T-helper 1 cell treated with Interleukin-12 subunit alpha and Interleukin-12 subunit beta and Interleukin-4 antibody, amounts not matched to agents 30 μg/mL and 1 μg/mL, for 36 hours (primary cell): Measurements from ENCODE around the gene ZRANB3.

Source experiments
- H3K27ac Mint-ChIP-seq: one replicate; pipeline ENCODE4 v1.8.0; 2021; ENCODE audit warnings: mild to moderate bottlenecking, mixed read lengths
- H3K27me3 Mint-ChIP-seq: one replicate; pipeline ENCODE4 v1.8.0; 2021; ENCODE audit warnings: low read depth, mixed read lengths
- H3K36me3 Mint-ChIP-seq: one replicate; pipeline ENCODE4 v1.8.0; 2021; ENCODE audit warnings: low read depth, mixed read lengths
- H3K4me1 Mint-ChIP-seq: one replicate; pipeline ENCODE4 v1.8.0; 2021; ENCODE audit warnings: low read depth, mixed read lengths
- H3K4me3 Mint-ChIP-seq: one replicate; pipeline ENCODE4 v1.8.0; 2021; ENCODE audit warnings: mild to moderate bottlenecking, moderate library complexity, mixed read lengths
- H3K9me3 Mint-ChIP-seq: one replicate; pipeline ENCODE4 v1.8.0; 2021; ENCODE audit warnings: mixed read lengths

Gene ZRANB3

GRCh38 chr2:135271006-135271405, 260.0 kb downstream of the ZRANB3 start:
- Mint-ChIP-seq H3K4me3 (no peak overlapping the region), H3K36me3 (no peaks in the 10 kb centered on the region), H3K9me3 (no peaks in the 10 kb centered on the region), H3K27me3 (no peaks in the 10 kb centered on the region), H3K27ac (no peak overlapping the region), H3K4me1 (no peaks in the 10 kb centered on the region)

GRCh38 chr2:135265960-135266490, 265.0 kb downstream of the ZRANB3 start:
- no peaks in the 10 kb centered on the region for H3K4me1 Mint-ChIP-seq
- H3K9me3 Mint-ChIP-seq: no peaks in the 10 kb centered on the region
- H3K27ac Mint-ChIP-seq: no peak overlapping the region
- no peaks in the 10 kb centered on the region for H3K27me3 Mint-ChIP-seq
- H3K4me3 Mint-ChIP-seq: no peak overlapping the region
- H3K36me3 Mint-ChIP-seq: no peaks in the 10 kb centered on the region

- Mint-ChIP-seq H3K4me1 (no peaks in the 10 kb centered on the region), H3K27ac (no peak overlapping the region), H3K4me3 (no peak overlapping the region), H3K36me3 (no peaks in the 10 kb centered on the region), H3K9me3 (no peaks in the 10 kb centered on the region), H3K27me3 (no peaks in the 10 kb centered on the region)
These were observed 271.9 kb downstream of the ZRANB3 start for GRCh38 chr2:135259123-135259522.

- Mint-ChIP-seq H3K27ac (no peak overlapping the region), H3K9me3 (no peaks in the 10 kb centered on the region), H3K4me1 (no peaks in the 10 kb centered on the region), H3K27me3 (no peaks in the 10 kb centered on the region), H3K4me3 (no peak overlapping the region), H3K36me3 (no peaks in the 10 kb centered on the region)
These were observed 272.8 kb downstream of the ZRANB3 start for GRCh38 chr2:135258193-135258592.

GRCh38 chr2:135257383-135258090, 273.5 kb downstream of the ZRANB3 start:
- no peaks in the 10 kb centered on the region for H3K9me3 Mint-ChIP-seq
- no peaks in the 10 kb centered on the region for H3K36me3 Mint-ChIP-seq
- no peak overlapping the region for H3K4me3 Mint-ChIP-seq
- H3K4me1 Mint-ChIP-seq: no peaks in the 10 kb centered on the region
- H3K27ac Mint-ChIP-seq: no peak overlapping the region
- H3K27me3 Mint-ChIP-seq: no peaks in the 10 kb centered on the region

- no peaks in the 10 kb centered on the region for H3K36me3 Mint-ChIP-seq
- H3K4me1 Mint-ChIP-seq: no peaks in the 10 kb centered on the region
- H3K27me3 Mint-ChIP-seq: no peaks in the 10 kb centered on the region
- H3K9me3 Mint-ChIP-seq: no peaks in the 10 kb centered on the region
- no peak overlapping the region for H3K27ac Mint-ChIP-seq
- H3K4me3 Mint-ChIP-seq: no peak overlapping the region
These were observed 274.3 kb downstream of the ZRANB3 start for GRCh38 chr2:135256531-135257260.

- H3K27me3 Mint-ChIP-seq: no peaks in the 10 kb centered on the region
- peaks cover 3% of the 10 kb centered on the region for H3K9me3 Mint-ChIP-seq
- no peaks in the 10 kb centered on the region for H3K4me1 Mint-ChIP-seq
- H3K27ac Mint-ChIP-seq: no peak overlapping the region
- no peaks in the 10 kb centered on the region for H3K36me3 Mint-ChIP-seq
- H3K4me3 Mint-ChIP-seq: no peak overlapping the region
These were observed 275.8 kb downstream of the ZRANB3 start for GRCh38 chr2:135255208-135255607.

- H3K4me3 Mint-ChIP-seq: no peak overlapping the region
- no peaks in the 10 kb centered on the region for H3K36me3 Mint-ChIP-seq
- H3K9me3 Mint-ChIP-seq: peaks cover 11% of the 10 kb centered on the region
- no peaks in the 10 kb centered on the region for H3K4me1 Mint-ChIP-seq
- no peaks in the 10 kb centered on the region for H3K27me3 Mint-ChIP-seq
- H3K27ac Mint-ChIP-seq: no peak overlapping the region
These were observed 278.1 kb downstream of the ZRANB3 start for GRCh38 chr2:135252805-135253458.

GRCh38 chr2:135248611-135249010, 282.4 kb downstream of the ZRANB3 start:
- peaks cover 11% of the 10 kb centered on the region for H3K9me3 Mint-ChIP-seq
- H3K27me3 Mint-ChIP-seq: no peaks in the 10 kb centered on the region
- peaks cover 10% of the 10 kb centered on the region for H3K4me1 Mint-ChIP-seq
- H3K36me3 Mint-ChIP-seq: peaks cover 4% of the 10 kb centered on the region
- H3K4me3 Mint-ChIP-seq: no peak overlapping the region
- H3K27ac Mint-ChIP-seq: no peak overlapping the region

GRCh38 chr2:135246711-135247270, 284.2 kb downstream of the ZRANB3 start:
- H3K4me1 Mint-ChIP-seq: peaks cover 10% of the 10 kb centered on the region
- H3K36me3 Mint-ChIP-seq: peaks cover 4% of the 10 kb centered on the region
- no peak overlapping the region for H3K27ac Mint-ChIP-seq
- no peak overlapping the region for H3K4me3 Mint-ChIP-seq
- no peaks in the 10 kb centered on the region for H3K27me3 Mint-ChIP-seq
- peaks cover 11% of the 10 kb centered on the region for H3K9me3 Mint-ChIP-seq

GRCh38 chr2:135245071-135245470, 285.9 kb downstream of the ZRANB3 start:
- H3K27ac Mint-ChIP-seq: peak overlapping the region; percentile 29
- peaks cover 10% of the 10 kb centered on the region for H3K4me1 Mint-ChIP-seq
- H3K9me3 Mint-ChIP-seq: peaks cover 6% of the 10 kb centered on the region
- H3K4me3 Mint-ChIP-seq: no peak overlapping the region
- no peaks in the 10 kb centered on the region for H3K27me3 Mint-ChIP-seq
- peaks cover 4% of the 10 kb centered on the region for H3K36me3 Mint-ChIP-seq

GRCh38 chr2:135238651-135239050, 292.4 kb downstream of the ZRANB3 start:
- Mint-ChIP-seq H3K9me3 (no peaks in the 10 kb centered on the region), H3K4me3 (no peak overlapping the region), H3K27me3 (no peaks in the 10 kb centered on the region), H3K36me3 (peaks cover 1% of the 10 kb centered on the region), H3K4me1 (no peaks in the 10 kb centered on the region), H3K27ac (no peak overlapping the region)

GRCh38 chr2:135230150-135230549, 300.9 kb downstream of the ZRANB3 start:
- no peaks in the 10 kb centered on the region for H3K27me3 Mint-ChIP-seq
- no peak overlapping the region for H3K27ac Mint-ChIP-seq
- H3K4me3 Mint-ChIP-seq: no peak overlapping the region
- no peaks in the 10 kb centered on the region for H3K4me1 Mint-ChIP-seq
- peaks cover 5% of the 10 kb centered on the region for H3K36me3 Mint-ChIP-seq
- H3K9me3 Mint-ChIP-seq: no peaks in the 10 kb centered on the region

GRCh38 chr2:135227386-135227785, 303.6 kb downstream of the ZRANB3 start:
- Mint-ChIP-seq H3K9me3 (no peaks in the 10 kb centered on the region), H3K4me1 (no peaks in the 10 kb centered on the region), H3K27me3 (no peaks in the 10 kb centered on the region), H3K36me3 (peaks cover 3% of the 10 kb centered on the region), H3K27ac (no peak overlapping the region), H3K4me3 (no peak overlapping the region)
